GM12878 (cell line): ENCODE data around the gene EPHB1. TPM values are rescaled to one million over a fixed set of nuclear protein-coding genes. Genes with fewer than 3 reads are reported as not detected.

Experiments used
- ATAC-seq: fragments of 200-7000 bp; cut with Tn5 transposase; 3 replicates; pipeline ENCODE4 v1.9.1; 2020; ENCODE audit warnings: mild to moderate bottlenecking, moderate library complexity
- BruUV-seq: library from RNA; stranded (reverse); fragments of 400-500 nt; replicated peaks from 2 replicates; lab custom pipeline; 2021; lab: Mats Ljungman, UMichigan
- CTCF ChIA-PET: fragments of 300-600 bp; sonication (Branson Sonifier 250); formaldehyde crosslinking; extraction: SDS; loops from one replicate; lab custom pipeline; 2021; ENCODE audit warnings: inconsistent platforms; lab: Yijun Ruan, JAX
- POLR2A ChIA-PET: fragments of 350-600 bp; formaldehyde crosslinking; extraction: SDS; loops from one replicate; lab custom pipeline; 2021; ENCODE audit warnings: inconsistent platforms; lab: Charles Lee
- RAD21 ChIA-PET: fragments of 300-600 bp; sonication (Branson Sonifier 250); formaldehyde crosslinking; loops from one replicate; lab custom pipeline; 2023; ENCODE audit warnings: antibody characterized with exemption; ENCODE audit not compliant: unreplicated experiment; lab: Charles Lee
- SMC1A ChIA-PET: fragments of 300-600 bp; sonication (Branson Sonifier 250); formaldehyde crosslinking; loops from one replicate; lab custom pipeline; 2023; ENCODE audit not compliant: unreplicated experiment, uncharacterized antibody; lab: Charles Lee
- DNase-seq: peaks from one replicate; pipeline ENCODE4 v3.0.0-alpha.2; 2011; ENCODE audit warnings: low read depth, low spot score
- FAIRE-seq: peaks from 3 replicates; lab custom pipeline; 2011; peaks lifted over from hg19 to GRCh38; lab: Jason Lieb, UNC
- H2AFZ ChIP-seq: 2 replicates; pipeline ENCODE4 v1.6.0; 2011; ENCODE audit warnings: low read depth, low read length, control low read depth; ENCODE audit not compliant: control insufficient read depth
- H3K27ac ChIP-seq: 2 replicates; pipeline ENCODE4 v1.5.1; 2011; ENCODE audit warnings: control low read depth; ENCODE audit not compliant: control insufficient read depth, insufficient read depth
- H3K27me3 ChIP-seq, 2 experiments: replicated peaks in 1 of 2; 2 replicates each; pipeline versions ENCODE4 v1.6.0 to v1.6.1; 2011; ENCODE audit warnings: low read length in 1 of 2; ENCODE audit not compliant: control insufficient read depth in 2 of 2, insufficient read depth in 2 of 2
- H3K36me3 ChIP-seq, 2 experiments: 2 replicates each; pipeline ENCODE4 v1.5.1; 2011; ENCODE audit warnings: low read length in 1 of 2; ENCODE audit not compliant: control insufficient read depth in 2 of 2, insufficient read depth in 2 of 2
- H3K4me1 ChIP-seq: 2 replicates; pipeline ENCODE4 v1.6.1; 2011; ENCODE audit warnings: mild to moderate bottlenecking, low read length, moderate library complexity, mixed read lengths; ENCODE audit not compliant: control insufficient read depth, insufficient read depth
- H3K4me2 ChIP-seq: 2 replicates; pipeline ENCODE4 v1.6.0; 2011; ENCODE audit warnings: control low read depth; ENCODE audit not compliant: control insufficient read depth, insufficient read depth
- H3K4me3 ChIP-seq: fragments of 200-600 bp; sonication (generic); 2 replicates; pipeline ENCODE4 v1.5.1; 2016
- H3K79me2 ChIP-seq: 2 replicates; pipeline ENCODE4 v1.6.0; 2011; ENCODE audit warnings: low read length; ENCODE audit not compliant: control insufficient read depth, insufficient read depth
- H3K9ac ChIP-seq: 2 replicates; pipeline ENCODE4 v1.8.0; 2011; ENCODE audit warnings: low read length, control low read depth, mixed read lengths; ENCODE audit not compliant: control insufficient read depth, insufficient read depth
- H3K9me3 ChIP-seq: replicated peaks from 3 replicates; pipeline ENCODE4 v1.5.1; 2011; ENCODE audit warnings: mild to moderate bottlenecking, low read length; ENCODE audit not compliant: control insufficient read depth, insufficient read depth
- H4K20me1 ChIP-seq: 2 replicates; pipeline ENCODE4 v1.6.0; 2011; ENCODE audit not compliant: control insufficient read depth, insufficient read depth
- BMI1 ChIP-seq: fragments of 450-650 bp; IDR thresholded peaks from 2 replicates; pipeline ENCODE4 v1.6.1; 2016; ENCODE audit warnings: mild to moderate bottlenecking, moderate library complexity, borderline replicate concordance
- CHD1 ChIP-seq: IDR thresholded peaks from 2 replicates; pipeline ENCODE4 v1.6.1; 2012; ENCODE audit warnings: low read depth, low read length, improper control_type of control experiment
- DPF2 ChIP-seq: fragments of 450-650 bp; IDR thresholded peaks from 2 replicates; pipeline ENCODE4 v1.6.1; 2017; ENCODE audit warnings: mild to moderate bottlenecking
- E2F8 ChIP-seq: fragments of 450-650 bp; IDR thresholded peaks from 2 replicates; pipeline ENCODE4 v1.6.1; 2018; ENCODE audit warnings: mild to moderate bottlenecking, low read depth, moderate library complexity; ENCODE audit not compliant: partially characterized antibody
- ELK1 ChIP-seq: IDR thresholded peaks from 2 replicates; pipeline ENCODE4 v1.6.1; 2012; ENCODE audit warnings: low read depth, low read length, improper control_type of control experiment
- FOXK2 ChIP-seq: fragments of 450-650 bp; IDR thresholded peaks from 2 replicates; pipeline ENCODE4 v1.6.1; 2017; ENCODE audit warnings: mild to moderate bottlenecking, moderate library complexity
- IKZF2 ChIP-seq, 2 experiments: fragments of 450-650 bp; IDR thresholded peaks; 2 replicates each; pipeline ENCODE4 v1.6.1; 2017; ENCODE audit warnings: mild to moderate bottlenecking in 2 of 2, moderate library complexity in 2 of 2
- KLF5 ChIP-seq: fragments of 450-650 bp; IDR thresholded peaks from 2 replicates; pipeline ENCODE4 v1.6.1; 2014; ENCODE audit warnings: mild to moderate bottlenecking; ENCODE audit not compliant: partially characterized antibody
- MYC ChIP-seq: IDR thresholded peaks from 2 replicates; pipeline ENCODE4 v1.6.1; 2011; ENCODE audit warnings: mild to moderate bottlenecking, low read length, moderate library complexity, inconsistent platforms; ENCODE audit not compliant: insufficient read depth, insufficient replicate concordance, insufficient read length, severe bottlenecking
- NBN ChIP-seq: fragments of 450-650 bp; IDR thresholded peaks from 2 replicates; pipeline ENCODE4 v1.6.1; 2016
- NFYB ChIP-seq: IDR thresholded peaks from 2 replicates; pipeline ENCODE4 v1.6.1; 2011; ENCODE audit warnings: low read depth, mild to moderate bottlenecking, low read length, improper control_type of control experiment, moderate library complexity; ENCODE audit not compliant: insufficient read depth
- SKIL ChIP-seq: fragments of 450-650 bp; IDR thresholded peaks from 2 replicates; pipeline ENCODE4 v1.6.1; 2017; ENCODE audit warnings: mild to moderate bottlenecking, low read depth, inconsistent platforms; ENCODE audit not compliant: poor library complexity, severe bottlenecking
- STAT3 ChIP-seq: IDR thresholded peaks from 2 replicates; pipeline ENCODE4 v1.6.1; 2011; ENCODE audit warnings: low read depth, low read length, improper control_type of control experiment
- TBL1XR1 ChIP-seq: IDR thresholded peaks from 2 replicates; pipeline ENCODE4 v1.6.1; 2012; ENCODE audit warnings: low read depth, low read length, improper control_type of control experiment
- ZBTB4 ChIP-seq: fragments of 450-650 bp; formaldehyde crosslinking; IDR thresholded peaks from 2 replicates; pipeline ENCODE4 v1.4.0; 2022; ENCODE audit warnings: mild to moderate bottlenecking, moderate library complexity
- WGBS: methylation state at CpG from one replicate; pipeline ENCODE4 v1.1.6; 2016; ENCODE audit warnings: low lambda C conversion rate; ENCODE audit not compliant: insufficient replicate concordance, insufficient coverage; ENCODE audit errors: missing lambda C conversion rate; 5-methylcytosine and 5-hydroxymethylcytosine counted together
- in situ Hi-C: fragments of 300-500 bp; cut with MboI; formaldehyde crosslinking; loops from 9 replicates; pipeline ENCODE4 v1.14.3; 2018; ENCODE audit warnings: mixed read lengths
- intact Hi-C: fragments of 100-400 bp; cut with micrococcal nuclease; formaldehyde crosslinking; loops from one replicate; pipeline ENCODE4 v1.14.2; 2022; ENCODE audit not compliant: unreplicated experiment
- polyA plus RNA-seq, 11 experiments: library from polyadenylated mRNA; depleted of rRNA in 4 of 11; unstranded in 6 of 11; stranded (reverse) in 5 of 11; fragments of >200 nt; fragmentation: Nextera tagmentation in 4 of 11; fragmentation: Illumina TruSeq in 1 of 11; extraction: Ambion mirVana in 4 of 11; extraction: Trizol in 1 of 11; gene quantifications; 1 replicate in 1 of 11; 2 replicates in 10 of 11; pipeline versions ENCODE4 v1.2.1 to v1.2.3, GENCODE V29; 2011 to 2016; ENCODE audit warnings: inconsistent platforms in 2 of 11, missing spikeins in 2 of 11, low read depth in 1 of 11
- total RNA-seq, 4 experiments: library from RNA; depleted of rRNA in 3 of 4; stranded (reverse); fragments of >200 nt in 3 of 4; fragmentation: Illumina TruSeq in 1 of 4; extraction: Trizol in 1 of 4; gene quantifications; 2 replicates each; pipeline versions ENCODE4 v1.2.1 to v1.2.3, GENCODE V29; 2013 to 2021

Gene EPHB1
- total and polyA plus RNA-seq, 10 of the 15 experiments (the other 5 are each of a cell fraction or from before 2014, with no cell fraction given) = 0.33 to 23.8 (median 1.2) TPM

GRCh38 chr3:134896696-134897095 lies 101.6 kb downstream of the EPHB1 start:
- TF ChIP-seq ZBTB4 (CRISPR knock-in tag) = no peak
- no peak for TF ChIP-seq ELK1
- TF ChIP-seq BMI1 = no peak
- no peak for TF ChIP-seq DPF2
- no peak for TF ChIP-seq FOXK2
- no peak for TF ChIP-seq CHD1
- TF ChIP-seq NBN = no peak
- no peak for TF ChIP-seq NFYB
- no peak for TF ChIP-seq TBL1XR1
- no peak for TF ChIP-seq STAT3
- TF ChIP-seq SKIL = no peak
- TF ChIP-seq IKZF2 (IDR thresholded peaks at IDR 0.05) = no peak
- TF ChIP-seq MYC = no peak
- TF ChIP-seq E2F8 = no peak
- no peak for TF ChIP-seq KLF5
- TF ChIP-seq, all 136 proteins: peak for 0
- DNase-seq (no peak), ATAC-seq (no peak), FAIRE-seq (no peak)
- peaks cover 1% of the 10 kb centered on the region; the same call in 2 of the 3 replicates for H3K9me3 ChIP-seq
- BruUV-seq = no TSS peak
- peaks cover 0 to 8% of the 10 kb centered on the region in 2 experiments; a peak in 2 of 4 replicates for H3K36me3 ChIP-seq
- H3K4me2 ChIP-seq = no peak overlapping the region
- H3K4me3 ChIP-seq = no peak overlapping the region
- intact Hi-C loops = no loop called here
- no peaks in the 10 kb centered on the region for H4K20me1 ChIP-seq
- WGBS = 86% methylated on average over 8 of the region's 8 CpGs
- H3K4me1 ChIP-seq = peaks cover 4% of the 10 kb centered on the region
- ChIA-PET SMC1A (interaction anchor here (1.2 to 3.0 kb wide), 4 partner anchors 10 to 102 kb away, joined by 3 to 16 read pairs (median 11); partner anchors contain the start of gene EPHB1), RAD21 (interaction anchor here (0.9 to 3.8 kb wide), 3 partner anchors 21 to 102 kb away, joined by 3 to 19 read pairs (median 6); partner anchors contain the start of gene EPHB1), POLR2A (no interaction called here), CTCF (interaction anchor here (1.2 to 3.8 kb wide), 4 partner anchors 9 to 102 kb away, joined by 5 to 20 read pairs (median 8); partner anchors contain the start of gene EPHB1)
- H3K27ac ChIP-seq = no peak overlapping the region
- peaks cover 13% of the 10 kb centered on the region for H3K79me2 ChIP-seq
- in situ Hi-C loops = no loop called here
- no peak overlapping the region for H2AFZ ChIP-seq
- H3K27me3 ChIP-seq = no peaks in the 10 kb centered on the region
- no peak overlapping the region for H3K9ac ChIP-seq
